WTC11 (cell line): Measurements from ENCODE around the gene DAZAP2.

Experiments used
- ARID4B ChIP-seq: sonication (generic); formaldehyde crosslinking; IDR thresholded peaks from 2 replicates; pipeline ENCODE4 v1.8.0; 2023; ENCODE audit warnings: missing genetic modification reagents, mild to moderate bottlenecking, borderline replicate concordance
- CREM ChIP-seq: sonication (generic); formaldehyde crosslinking; IDR thresholded peaks from 2 replicates; pipeline ENCODE4 v1.8.1; 2022; ENCODE audit warnings: mild to moderate bottlenecking, missing genetic modification reagents, moderate library complexity
- CTCF ChIP-seq: fragments of 200-600 bp; IDR thresholded peaks from 2 replicates; pipeline ENCODE4 v1.8.0; 2022; ENCODE audit warnings: antibody characterized with exemption
- FOXK1 ChIP-seq: sonication (generic); formaldehyde crosslinking; IDR thresholded peaks from 2 replicates; pipeline ENCODE4 v1.8.0; 2022; ENCODE audit warnings: mild to moderate bottlenecking, moderate library complexity, missing genetic modification reagents
- KAT7 ChIP-seq: sonication (generic); formaldehyde crosslinking; IDR thresholded peaks from 2 replicates; pipeline ENCODE4 v1.8.1; 2023; ENCODE audit warnings: missing genetic modification reagents, mild to moderate bottlenecking, borderline replicate concordance
- NR3C1 ChIP-seq: sonication (generic); formaldehyde crosslinking; conservative IDR thresholded peaks from 2 replicates; pipeline ENCODE4 v1.8.1; 2023; ENCODE audit warnings: low read depth, mild to moderate bottlenecking, missing genetic modification reagents
- PRRX2 ChIP-seq: fragments of 250-450 bp; sonication (Bioruptor Pico); IDR thresholded peaks from 2 replicates; pipeline ENCODE4 v1.8.0; 2021; ENCODE audit warnings: mild to moderate bottlenecking
- SMAD3 ChIP-seq: sonication (generic); formaldehyde crosslinking; IDR thresholded peaks from 2 replicates; pipeline ENCODE4 v1.8.0; 2022; ENCODE audit warnings: missing genetic modification reagents, mild to moderate bottlenecking, borderline replicate concordance
- TEAD1 ChIP-seq: sonication (generic); formaldehyde crosslinking; IDR thresholded peaks from 2 replicates; pipeline ENCODE4 v1.8.0; 2022; ENCODE audit warnings: mild to moderate bottlenecking, missing genetic modification reagents
- ZMAT4 ChIP-seq: fragments of 250-450 bp; sonication (Bioruptor Pico); IDR thresholded peaks from 2 replicates; pipeline ENCODE4 v1.9.0; 2021; ENCODE audit warnings: mild to moderate bottlenecking
- ZNF138 ChIP-seq: sonication (generic); formaldehyde crosslinking; conservative IDR thresholded peaks from 2 replicates; pipeline ENCODE4 v1.8.1; 2022; ENCODE audit warnings: mild to moderate bottlenecking, moderate library complexity, missing genetic modification reagents
- TF ChIP-seq, protein P1 (sequence below): sonication (generic); formaldehyde crosslinking; IDR thresholded peaks from 2 replicates; pipeline ENCODE4 v1.8.1; 2022; ENCODE audit warnings: low read depth, missing genetic modification reagents, borderline replicate concordance

DNA sequence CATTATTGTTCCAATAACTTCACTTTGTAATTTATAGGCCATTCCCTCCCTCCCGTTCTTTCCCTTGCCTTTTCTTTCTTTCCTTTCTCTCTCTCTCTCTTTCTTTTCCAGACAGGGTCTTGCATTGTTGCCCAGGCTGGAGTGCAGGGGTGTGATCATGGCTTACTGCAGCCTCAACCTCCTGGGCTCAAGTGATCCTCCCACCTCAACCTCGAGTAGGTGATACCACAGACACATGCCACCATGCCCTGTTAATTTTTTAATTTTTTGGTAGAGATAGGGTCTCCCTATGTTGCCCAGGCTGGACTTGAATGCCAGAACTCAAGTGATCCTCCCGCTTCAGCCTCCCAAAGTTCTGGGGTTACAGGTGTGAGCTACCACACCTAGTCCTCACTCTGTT, 14.0 kb upstream of the DAZAP2 start:
- TF ChIP-seq CTCF: no peak
- TF ChIP-seq SMAD3: no peak
- TF ChIP-seq KAT7 (CRISPR knock-in tag): no peak
- TF ChIP-seq, protein P1, sequence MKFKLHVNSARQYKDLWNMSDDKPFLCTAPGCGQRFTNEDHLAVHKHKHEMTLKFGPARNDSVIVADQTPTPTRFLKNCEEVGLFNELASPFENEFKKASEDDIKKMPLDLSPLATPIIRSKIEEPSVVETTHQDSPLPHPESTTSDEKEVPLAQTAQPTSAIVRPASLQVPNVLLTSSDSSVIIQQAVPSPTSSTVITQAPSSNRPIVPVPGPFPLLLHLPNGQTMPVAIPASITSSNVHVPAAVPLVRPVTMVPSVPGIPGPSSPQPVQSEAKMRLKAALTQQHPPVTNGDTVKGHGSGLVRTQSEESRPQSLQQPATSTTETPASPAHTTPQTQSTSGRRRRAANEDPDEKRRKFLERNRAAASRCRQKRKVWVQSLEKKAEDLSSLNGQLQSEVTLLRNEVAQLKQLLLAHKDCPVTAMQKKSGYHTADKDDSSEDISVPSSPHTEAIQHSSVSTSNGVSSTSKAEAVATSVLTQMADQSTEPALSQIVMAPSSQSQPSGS (CRISPR knock-in tag): no peak
- no peak for TF ChIP-seq ZMAT4 (CRISPR knock-in tag)
- no peak for TF ChIP-seq ZNF138 (CRISPR knock-in tag)
- TF ChIP-seq NR3C1 (CRISPR knock-in tag): no peak
- TF ChIP-seq CREM (CRISPR knock-in tag): no peak
- TF ChIP-seq ARID4B (CRISPR knock-in tag): no peak
- TF ChIP-seq PRRX2: no peak
- TF ChIP-seq TEAD1 (CRISPR knock-in tag): no peak
- no peak for TF ChIP-seq FOXK1 (CRISPR knock-in tag)
